NCI-H1694 (cell line): ENCODE measurements around the gene FBXL14.

Experiments
- DNase-seq: peaks from one replicate; lab custom pipeline; 2025; lab: John Stamatoyannopoulos, UW

FBXL14 gene

GRCh38 chr12:1533602-1534304 lies 60.6 kb downstream of the FBXL14 start:
- DNase-seq, result no peak

- DNase-seq, result no peak
Measured at GRCh38 chr12:1533205-1533601, 61.2 kb downstream of the FBXL14 start.

DNA sequence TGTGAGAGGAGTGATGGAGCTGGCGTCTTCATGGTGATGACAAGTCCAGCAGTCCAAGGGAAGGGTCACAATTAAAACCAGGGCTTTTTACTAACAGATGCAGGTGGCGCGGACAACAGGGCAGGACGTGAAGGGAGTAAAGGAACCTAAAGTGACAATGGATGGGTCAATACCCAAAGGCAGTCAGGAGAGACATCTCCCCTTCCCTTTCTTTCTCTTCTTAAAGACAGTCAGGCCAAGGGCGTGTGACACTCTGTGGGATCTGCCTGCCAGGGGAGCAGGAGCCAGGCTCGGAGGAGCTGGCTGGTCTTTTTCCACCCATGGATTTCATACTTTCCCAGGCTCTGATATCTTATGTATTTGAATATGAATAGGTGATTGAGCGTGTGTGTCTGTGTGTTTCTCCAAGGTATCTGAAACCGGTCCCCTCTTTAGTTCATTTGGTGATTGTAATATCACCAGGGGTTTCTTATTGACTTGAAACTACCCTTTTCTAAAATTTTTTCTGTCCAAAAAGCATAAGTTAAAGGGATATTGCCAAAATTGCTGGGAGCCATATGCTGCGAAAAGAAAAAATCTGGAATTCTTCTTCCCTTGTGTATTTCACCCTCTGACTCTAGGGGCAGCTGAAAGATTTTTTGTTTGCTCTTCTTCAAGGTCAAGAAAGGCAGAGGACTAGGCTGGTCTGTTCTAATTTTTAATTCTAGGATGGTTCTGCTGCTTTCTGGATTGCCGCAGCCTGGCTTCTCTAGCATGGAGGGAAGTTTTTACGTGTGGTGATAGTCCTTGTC lies 61.8 kb downstream of the FBXL14 start:
- no peak for DNase-seq

DNA sequence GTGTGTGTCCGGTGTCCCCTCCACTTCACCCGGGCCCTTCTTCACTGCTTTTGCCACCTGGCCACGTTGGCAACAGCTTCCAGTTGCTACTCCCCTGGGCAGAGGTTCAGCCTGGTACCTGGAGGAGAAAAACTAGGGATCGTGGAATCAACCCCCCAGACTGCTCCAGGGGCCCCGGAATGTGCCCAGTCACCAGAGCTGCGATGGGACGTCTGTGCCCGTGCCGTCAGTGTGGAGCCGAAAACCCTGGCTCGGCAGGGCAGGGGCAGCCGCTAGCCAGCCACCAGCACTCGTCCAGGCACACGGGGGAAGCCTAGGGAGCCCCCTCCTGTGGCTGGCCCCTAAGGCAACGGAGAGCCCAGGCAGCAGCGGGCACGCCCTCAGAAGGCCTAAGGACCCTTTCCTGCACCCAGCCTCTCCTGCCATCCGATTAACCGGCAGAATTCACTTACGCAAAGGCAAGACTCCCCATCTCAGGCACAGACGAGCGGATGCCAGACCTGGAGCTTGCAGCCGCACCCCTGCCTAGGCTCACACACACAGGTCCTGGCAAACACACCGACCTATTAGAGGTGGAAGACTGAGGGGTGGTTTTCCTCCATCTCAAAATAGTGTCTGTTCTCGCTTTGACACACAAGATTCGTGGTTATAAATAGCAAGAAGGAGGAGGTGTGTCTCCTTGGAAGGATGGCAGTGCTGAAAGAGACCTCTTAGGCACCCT lies 62.6 kb downstream of the FBXL14 start:
- no peak for DNase-seq

GRCh38 chr12:1531153-1531653 lies 63.2 kb downstream of the FBXL14 start:
- no peak for DNase-seq

- DNase-seq, result no peak
Measured at GRCh38 chr12:1530592-1531152, 63.7 kb downstream of the FBXL14 start.

- no peak for DNase-seq
Measured at GRCh38 chr12:1529862-1530591, 64.4 kb downstream of the FBXL14 start.

GRCh38 chr12:1529228-1529861 lies 65.0 kb downstream of the FBXL14 start:
- no peak for DNase-seq

DNA sequence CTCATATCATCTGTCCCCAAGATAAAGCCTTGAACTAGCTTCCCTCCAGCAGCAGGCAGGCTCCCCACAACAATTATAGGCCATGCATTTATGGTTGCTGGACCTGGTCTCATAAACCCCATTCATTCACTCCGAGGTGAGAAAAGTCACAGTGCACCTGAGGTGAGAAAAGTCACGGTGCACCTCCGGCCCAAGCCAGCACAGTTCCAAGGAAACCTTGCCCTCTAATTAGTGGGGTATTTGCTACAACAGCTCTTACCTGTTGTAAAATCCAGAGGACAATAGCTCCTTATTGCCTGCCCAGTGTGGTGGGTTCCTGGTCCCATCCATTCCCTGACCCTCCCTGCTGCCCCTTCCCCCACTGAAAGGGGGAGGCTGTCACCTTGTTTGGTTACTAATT lies 65.6 kb downstream of the FBXL14 start:
- DNase-seq, result no peak

- no peak for DNase-seq
Measured at GRCh38 chr12:1527789-1528188, 66.6 kb downstream of the FBXL14 start.

DNA sequence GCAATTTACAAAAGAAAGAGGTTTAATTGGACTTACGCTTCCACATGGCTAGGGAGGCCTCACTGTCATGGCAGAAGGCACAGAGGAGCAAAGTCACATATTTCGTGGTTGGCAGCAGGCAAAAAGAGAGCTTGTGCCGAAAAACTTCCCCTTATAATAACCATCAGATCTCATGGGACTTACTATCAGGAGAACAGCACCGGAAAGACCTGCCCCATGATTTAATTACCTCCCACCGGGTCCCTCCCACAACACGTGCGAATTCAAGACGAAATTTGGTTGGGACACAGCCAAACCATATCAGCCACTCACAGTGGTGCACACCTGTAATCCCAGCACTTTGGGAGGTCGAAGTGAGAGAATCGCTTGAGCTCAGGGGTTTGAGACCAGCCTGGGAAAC lies 68.5 kb downstream of the FBXL14 start:
- no peak for DNase-seq

DNA sequence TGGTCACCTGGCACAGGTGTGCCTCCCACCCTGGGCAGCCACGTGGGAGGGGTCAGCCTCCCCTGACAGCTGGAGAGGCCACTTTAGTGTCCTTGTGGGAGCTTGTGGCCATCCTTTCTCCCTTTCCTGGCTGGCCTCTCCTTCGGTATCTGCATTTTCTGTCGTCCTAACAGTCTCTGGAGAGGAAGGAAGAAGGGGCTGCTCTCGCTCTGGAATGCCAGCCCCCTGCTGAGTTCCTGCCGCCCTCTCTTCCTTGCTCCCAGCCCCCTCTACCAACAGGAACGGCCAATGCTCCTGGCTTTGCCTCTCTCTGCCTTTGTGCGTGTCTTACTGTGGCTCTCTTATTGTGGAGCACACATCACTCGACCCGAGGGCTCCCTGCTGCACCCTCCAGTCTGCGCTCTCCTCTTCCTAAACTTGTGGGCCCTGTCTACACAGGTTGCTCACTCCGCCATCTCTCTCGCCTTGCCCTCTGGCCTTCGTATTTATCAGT lies 70.8 kb downstream of the FBXL14 start:
- DNase-seq, result no peak

DNA sequence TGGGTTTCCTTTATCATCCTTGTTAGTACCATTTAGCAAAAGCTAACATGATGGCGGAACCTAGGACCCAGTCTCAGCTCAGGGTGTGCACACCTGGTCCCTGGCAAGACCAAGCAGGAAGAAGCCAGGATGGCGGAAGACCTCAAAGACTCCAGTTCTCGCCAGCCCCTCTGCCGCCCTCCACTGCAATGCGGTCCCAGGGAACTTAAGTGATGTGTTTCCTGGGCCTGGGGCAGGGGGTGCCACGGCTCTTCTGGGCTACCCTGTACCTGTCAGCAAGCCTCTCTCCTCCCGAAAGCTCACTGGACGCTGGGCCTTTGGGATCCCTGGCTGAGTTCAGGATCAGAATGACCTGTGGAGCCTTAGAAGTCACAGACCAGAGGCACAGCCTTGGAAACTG lies 71.3 kb downstream of the FBXL14 start:
- no peak for DNase-seq

DNA sequence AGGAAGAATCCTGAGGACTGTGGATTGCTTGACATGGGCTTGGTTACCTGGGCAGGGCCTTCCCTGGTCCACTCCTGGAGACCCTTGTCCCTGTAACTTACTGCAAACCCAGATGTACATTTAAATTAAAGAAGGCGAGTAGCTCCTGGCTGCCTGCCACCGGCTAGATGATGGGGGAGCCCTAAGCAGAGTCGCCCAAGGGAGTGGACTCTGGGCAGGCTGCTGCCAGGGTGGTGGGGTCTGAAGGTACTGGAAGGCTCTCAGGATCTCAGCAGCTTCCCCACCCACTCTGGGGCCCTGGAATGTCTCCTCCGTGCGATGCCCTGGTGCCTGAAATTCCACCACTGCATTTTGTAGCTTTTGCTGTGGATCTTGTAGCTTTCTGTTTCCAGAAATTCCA lies 74.7 kb downstream of the FBXL14 start:
- DNase-seq, result no peak

- no peak for DNase-seq
Measured at GRCh38 chr12:1518591-1519516, 75.5 kb downstream of the FBXL14 start.

GRCh38 chr12:1517734-1518525 lies 76.5 kb downstream of the FBXL14 start:
- DNase-seq, result no peak

DNA sequence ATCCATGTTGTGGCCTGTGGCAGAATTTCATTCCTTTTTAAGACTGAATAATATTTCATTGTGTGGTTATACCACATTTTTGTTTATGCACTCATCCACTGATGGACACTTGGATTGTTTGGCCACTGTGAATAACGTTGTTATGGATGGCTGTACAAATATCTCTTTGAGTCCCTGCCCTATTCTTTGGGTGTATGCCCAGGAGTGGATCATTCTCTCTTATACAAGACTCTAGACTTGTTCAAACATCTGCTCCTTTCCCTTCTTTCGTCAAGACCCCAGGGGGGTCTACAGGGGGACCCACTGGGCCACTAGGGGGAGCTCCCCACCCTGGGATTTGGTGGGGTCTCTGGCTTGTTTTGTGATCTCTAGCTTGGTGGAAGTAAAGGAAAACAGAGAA lies 77.4 kb downstream of the FBXL14 start:
- no peak for DNase-seq
